Kasumi-1 (cell line): Measurements from ENCODE around the gene TTF2.

Source experiments
- DNase-seq, 2 experiments: peaks; one replicate each; lab custom pipeline; 2025; lab: John Stamatoyannopoulos, UW

TTF2 gene

GRCh38 chr1:117059678-117060440 lies at the start of gene TTF2:
Gene TTF2, plus strand, starts transcription at chr1:117060326. Its CDS starts 21 bp downstream, at chr1:117060347.
- DNase-seq: peak; percentile 100

- DNase-seq: no peak
These were observed 48.8 kb upstream of the TTF2 start for GRCh38 chr1:117011334-117011733.

- DNase-seq: no peak
These were observed 46.7 kb upstream of the TTF2 start for GRCh38 chr1:117013309-117013858.

- no peak for DNase-seq
These were observed 45.9 kb upstream of the TTF2 start for GRCh38 chr1:117014209-117014608.

GRCh38 chr1:117015724-117016123 lies 44.4 kb upstream of the TTF2 start:
- no peak for DNase-seq

GRCh38 chr1:117017062-117017461 lies 43.1 kb upstream of the TTF2 start:
- DNase-seq: no peak

GRCh38 chr1:117017648-117018047 lies 42.5 kb upstream of the TTF2 start:
- DNase-seq: no peak

DNA sequence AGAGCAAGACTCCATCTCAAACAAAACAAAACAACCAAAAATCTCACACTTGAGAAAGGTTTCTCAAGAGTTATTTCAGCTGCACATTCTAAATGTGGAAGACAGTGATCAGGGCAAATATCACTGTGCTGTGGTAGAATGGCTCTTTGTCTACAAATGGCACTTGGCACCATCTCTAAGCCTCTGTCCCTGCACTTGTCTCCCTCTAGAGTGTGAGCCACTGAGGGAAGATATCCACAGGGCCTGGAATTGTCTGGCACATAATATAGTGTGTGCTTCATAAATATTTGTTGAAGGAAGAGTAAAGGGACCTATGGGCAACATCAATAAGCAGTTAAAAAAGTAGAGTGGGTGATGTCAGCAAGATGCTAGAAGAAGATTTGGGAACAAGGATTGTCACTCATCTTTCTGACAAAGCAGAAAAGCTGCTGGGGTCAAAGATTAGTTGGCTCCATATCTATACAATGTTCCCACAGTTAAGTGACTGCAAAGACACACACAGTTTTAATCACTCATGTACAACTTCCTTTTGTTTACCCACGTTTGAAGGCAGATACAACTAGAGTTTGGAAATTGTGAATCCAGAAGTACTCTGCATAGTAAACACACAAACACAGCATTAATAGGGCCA lies 39.5 kb upstream of the TTF2 start:
- DNase-seq: no peak

DNA sequence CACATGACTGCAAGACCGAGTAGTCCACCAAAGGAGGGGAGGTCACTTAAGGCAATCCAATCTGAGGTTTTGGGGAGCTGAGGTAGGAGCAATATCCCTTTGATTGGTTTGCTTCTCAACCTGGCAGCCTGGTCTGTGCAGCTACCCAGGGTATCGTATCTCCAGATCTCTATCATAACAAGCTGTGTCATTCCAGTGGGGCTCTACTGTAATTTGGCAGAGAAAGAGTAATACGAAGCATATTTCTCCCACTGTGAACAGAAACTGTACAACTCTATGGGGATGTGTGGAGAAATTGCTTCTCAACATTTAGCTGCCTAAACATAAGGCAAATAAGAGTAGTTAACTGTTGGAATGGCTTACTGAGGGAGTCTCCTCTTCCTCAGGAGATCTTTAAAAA lies 38.0 kb upstream of the TTF2 start:
- no peak for DNase-seq

GRCh38 chr1:117025568-117025967 lies 34.6 kb upstream of the TTF2 start:
- DNase-seq: no peak

DNA sequence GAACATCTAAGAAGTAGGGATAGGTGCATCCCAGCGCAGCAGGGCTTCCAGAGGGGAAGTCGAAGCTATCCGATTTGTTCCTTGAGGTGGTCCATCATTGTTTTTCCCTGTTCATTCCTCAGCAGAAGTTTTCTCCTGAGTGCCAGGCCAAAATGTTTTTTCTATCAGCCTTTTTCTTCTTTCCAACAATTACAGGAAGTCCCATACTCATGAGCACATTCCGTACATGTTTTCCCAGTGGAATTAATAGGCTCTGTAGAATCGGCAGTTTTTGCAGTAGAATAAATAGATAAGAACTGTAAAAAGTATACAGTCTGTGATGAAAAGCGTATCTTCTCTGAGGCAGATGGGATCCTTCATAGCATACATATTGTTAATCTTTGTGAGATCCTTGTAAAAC lies 33.8 kb upstream of the TTF2 start:
- no peak for DNase-seq

GRCh38 chr1:117029685-117030084 lies 30.4 kb upstream of the TTF2 start:
- DNase-seq: no peak

DNA sequence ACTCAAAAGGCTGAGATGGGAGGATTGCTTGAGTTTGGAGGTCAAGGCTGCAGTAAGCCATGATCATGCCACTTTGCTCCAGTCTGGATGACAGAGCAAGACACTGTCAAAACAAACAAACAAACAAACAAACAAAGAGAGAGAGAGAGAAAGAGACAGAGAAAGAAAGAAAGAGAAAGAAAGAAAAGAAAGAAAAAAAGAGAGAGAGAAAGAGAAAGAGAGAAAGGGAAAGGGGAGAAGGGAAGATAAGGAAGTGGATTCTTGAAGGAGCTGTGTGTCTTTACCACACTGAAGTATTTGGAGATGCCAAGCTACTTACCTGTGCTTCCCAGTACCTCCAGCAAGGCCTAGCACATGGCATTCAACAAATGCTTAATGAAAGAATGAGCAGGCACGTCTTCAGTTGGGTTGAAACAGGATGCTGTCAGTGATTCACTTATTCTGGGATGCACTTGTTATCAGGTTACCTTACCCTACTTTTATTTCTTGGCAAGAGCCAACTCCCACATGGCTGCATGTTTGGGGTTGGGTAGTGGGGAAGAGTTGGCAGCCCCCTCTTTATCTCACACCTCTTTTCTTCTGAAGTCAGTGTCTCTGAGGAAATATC lies 29.8 kb upstream of the TTF2 start:
- no peak for DNase-seq

GRCh38 chr1:117032266-117032665 lies 27.9 kb upstream of the TTF2 start:
- DNase-seq: no peak

GRCh38 chr1:117032681-117033539 lies 27.2 kb upstream of the TTF2 start:
- DNase-seq: no peak

DNA sequence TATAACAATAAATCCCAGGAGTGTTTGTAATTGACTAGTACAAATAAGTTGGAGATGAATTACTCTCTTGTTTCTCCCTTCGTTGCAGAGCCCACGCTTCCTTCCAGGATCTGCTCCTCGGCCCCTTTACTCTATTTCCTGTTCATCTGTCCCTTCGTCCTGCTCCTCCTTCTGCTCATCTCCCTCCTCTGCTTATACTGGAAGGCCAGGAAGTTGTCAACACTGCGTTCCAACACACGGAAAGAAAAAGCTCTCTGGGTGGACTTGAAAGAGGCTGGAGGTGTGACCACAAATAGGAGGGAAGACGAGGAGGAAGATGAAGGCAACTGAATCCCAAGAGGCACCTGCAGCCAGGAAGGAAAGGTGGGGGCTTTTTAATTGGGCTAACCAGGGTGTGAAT lies 26.4 kb upstream of the TTF2 start:
- no peak for DNase-seq

DNA sequence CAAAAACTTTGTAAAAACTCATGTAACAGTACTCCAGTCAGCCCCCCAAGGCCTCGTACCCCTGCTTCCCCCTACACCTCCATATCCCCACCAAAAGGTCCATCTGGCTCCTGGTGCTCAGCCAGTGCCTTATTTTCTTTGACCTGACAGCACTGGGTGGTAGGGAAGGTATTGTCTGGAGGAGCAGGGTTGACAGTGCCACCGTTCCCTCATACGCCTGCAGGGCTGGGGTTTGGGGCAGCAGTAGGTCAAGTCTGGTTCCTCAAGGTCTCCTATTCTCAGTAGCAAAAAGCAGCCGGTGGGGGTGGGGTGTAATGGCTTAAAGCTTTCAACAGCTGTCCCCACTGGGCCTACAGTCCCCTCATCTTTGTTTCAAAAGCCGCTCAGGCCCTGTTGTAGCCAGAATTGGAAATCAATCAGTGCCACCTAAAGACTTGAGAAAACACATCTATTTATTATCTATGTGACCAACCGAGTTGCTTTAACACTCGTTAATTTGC lies 25.3 kb upstream of the TTF2 start:
- DNase-seq: no peak

DNA sequence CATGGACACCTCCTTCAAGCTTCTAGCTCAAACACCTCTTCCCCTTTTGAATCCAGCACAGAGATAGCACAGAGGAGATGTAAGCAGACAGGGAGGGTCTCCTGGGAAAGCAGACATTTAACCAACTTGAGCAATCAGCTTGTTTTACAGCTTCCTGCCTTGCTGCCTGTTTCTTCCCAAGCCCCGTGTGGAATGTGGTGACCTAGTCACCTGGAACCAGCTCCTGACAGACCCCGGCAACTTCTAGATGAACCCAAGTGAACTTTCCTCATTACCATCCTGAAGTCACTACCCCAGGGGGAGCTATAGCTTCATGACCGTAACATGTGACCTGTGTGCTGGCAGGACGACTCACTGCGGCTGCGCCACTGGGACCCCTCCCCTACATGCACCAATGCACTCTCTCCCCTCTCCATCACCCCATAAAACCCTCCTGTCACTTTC lies 24.1 kb upstream of the TTF2 start:
- DNase-seq: no peak

DNA sequence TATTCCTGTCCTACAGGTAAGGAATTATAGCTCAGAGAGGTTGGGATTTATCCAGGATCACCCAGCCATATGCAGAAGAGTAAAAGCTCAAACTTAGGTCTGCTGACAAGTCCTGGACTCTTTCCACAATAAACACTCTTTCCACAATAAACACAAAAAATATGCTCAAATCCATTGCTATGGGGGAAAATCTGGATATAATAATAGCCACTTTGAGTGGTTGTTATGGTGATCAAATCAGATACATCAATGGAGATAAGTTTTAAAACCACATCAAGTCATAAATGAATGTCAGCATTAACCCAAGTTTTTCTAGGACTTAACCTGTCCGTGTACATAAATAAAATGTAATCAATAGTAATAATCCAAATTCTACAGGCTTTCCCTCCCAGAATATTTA lies 22.3 kb upstream of the TTF2 start:
- no peak for DNase-seq

DNA sequence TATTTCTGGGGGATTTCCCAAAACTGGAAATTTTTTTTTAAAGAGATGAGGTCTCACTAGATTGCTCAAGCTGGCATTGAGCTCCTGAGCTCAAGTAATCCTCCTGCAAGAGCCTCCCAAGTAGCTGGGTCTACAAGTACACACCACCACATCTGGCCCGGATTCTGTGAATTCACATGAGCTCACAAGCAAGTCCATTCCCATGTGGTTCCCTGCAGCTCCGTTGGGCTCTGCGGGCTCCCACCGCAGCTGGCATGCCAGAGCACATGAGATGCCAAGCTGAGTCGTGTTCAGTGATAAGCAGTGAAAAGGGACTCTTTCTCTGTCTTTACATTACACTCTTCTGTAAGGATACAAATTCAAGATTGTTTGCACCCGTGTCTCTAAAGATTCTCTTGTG lies 21.9 kb upstream of the TTF2 start:
- DNase-seq: no peak

- DNase-seq: no peak
These were observed 15.9 kb upstream of the TTF2 start for GRCh38 chr1:117044217-117044616.

DNA sequence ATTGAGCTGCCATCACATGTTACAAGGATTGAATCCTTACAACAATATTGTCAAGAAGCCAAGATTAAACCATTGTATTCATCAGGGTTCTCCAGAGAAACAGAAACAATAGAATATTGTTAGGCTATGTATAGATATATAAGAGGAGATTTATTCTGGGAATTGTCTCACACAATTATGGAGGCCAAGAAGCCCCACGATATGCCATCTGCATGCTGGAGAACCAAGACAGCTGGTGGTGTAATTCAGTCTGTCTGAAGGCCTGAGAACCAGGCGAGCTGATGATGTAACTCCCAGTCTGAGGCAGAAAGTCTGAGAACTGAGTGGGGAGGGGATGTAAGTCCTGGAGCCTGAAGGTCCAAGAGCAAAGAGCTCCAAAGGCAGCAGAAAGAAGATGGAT lies 14.5 kb upstream of the TTF2 start:
- DNase-seq: no peak
